Measurements from ENCODE around the gene TMEM184C.

- TF ChIP-seq CTCF (conservative IDR thresholded peaks at IDR 0.05; ENCODE audit: low read depth, low read length) (no peak), EZH2 (IDR thresholded peaks at IDR 0.05; ENCODE audit: borderline replicate concordance, low read depth, low read length, poor library complexity, severe bottlenecking) (no peak)
Measured at GRCh38 chr4:147610686-147611085, 6.5 kb upstream of the TMEM184C start.
